22Rv1 (cell line): Measurements from ENCODE around the gene BLID.

Experiments
- CTCF ChIP-seq: fragments of 450-650 bp; IDR thresholded peaks from 2 replicates; pipeline ENCODE4 v1.5.1; 2017; ENCODE audit warnings: mild to moderate bottlenecking
- ZFX ChIP-seq: fragments of 450-650 bp; IDR thresholded peaks from 2 replicates; pipeline ENCODE4 v1.6.1; 2017; ENCODE audit warnings: antibody characterized with exemption, borderline replicate concordance

GRCh38 chr11:122141725-122142124, 25.7 kb upstream of the BLID start:
- no peak for TF ChIP-seq CTCF
- TF ChIP-seq ZFX, result no peak
